ENCODE results near the gene SLC39A2. TPM values are rescaled to one million over a fixed set of nuclear protein-coding genes. Genes with fewer than 3 reads are reported as not detected.
A peak's percentile ranks its signal among the peaks of the same experiment; 100 is the strongest.
"Not testable (repeated sequence)": the region's sequence is repeated elsewhere in the genome, so short reads cannot be mapped to it uniquely, and the experiment has no call there.

The SLC39A2 gene
- total RNA-seq, 1 donor from 2014 or later, result not detected

DNA sequence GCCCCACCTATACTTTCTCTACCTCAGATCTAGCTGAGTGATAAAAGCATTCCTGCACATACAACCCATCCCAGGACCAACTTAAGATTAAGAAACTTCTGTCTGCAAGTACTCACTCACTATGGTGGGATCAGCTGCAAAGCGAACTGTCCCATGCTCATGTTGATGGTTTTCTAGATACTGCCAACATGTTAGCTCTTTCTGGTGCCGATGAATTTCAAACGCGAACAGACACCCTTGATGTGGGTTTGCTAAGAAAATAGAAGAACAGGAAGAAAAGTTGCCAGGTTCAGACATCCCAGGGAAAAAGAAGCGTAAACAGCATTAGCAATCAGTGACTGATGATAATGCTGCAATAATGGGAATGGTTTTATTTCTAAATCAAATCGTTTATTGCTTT lies 1.5 kb upstream of the SLC39A2 start:
- Mint-ChIP-seq H3K9me3 (ENCODE audit: low read depth) (no peaks in the 10 kb centered on the region), H3K4me3 (ENCODE audit: low read depth) (peak overlapping the region; percentile 35), H3K27ac (peak overlapping the region; percentile 87), H3K27me3 (peaks cover 3% of the 10 kb centered on the region), H3K4me1 (ENCODE audit: low read depth) (peaks cover 20% of the 10 kb centered on the region), H3K36me3 (ENCODE audit: insufficient read depth) (peaks cover 16% of the 10 kb centered on the region)
- TF ChIP-seq, protein P1, sequence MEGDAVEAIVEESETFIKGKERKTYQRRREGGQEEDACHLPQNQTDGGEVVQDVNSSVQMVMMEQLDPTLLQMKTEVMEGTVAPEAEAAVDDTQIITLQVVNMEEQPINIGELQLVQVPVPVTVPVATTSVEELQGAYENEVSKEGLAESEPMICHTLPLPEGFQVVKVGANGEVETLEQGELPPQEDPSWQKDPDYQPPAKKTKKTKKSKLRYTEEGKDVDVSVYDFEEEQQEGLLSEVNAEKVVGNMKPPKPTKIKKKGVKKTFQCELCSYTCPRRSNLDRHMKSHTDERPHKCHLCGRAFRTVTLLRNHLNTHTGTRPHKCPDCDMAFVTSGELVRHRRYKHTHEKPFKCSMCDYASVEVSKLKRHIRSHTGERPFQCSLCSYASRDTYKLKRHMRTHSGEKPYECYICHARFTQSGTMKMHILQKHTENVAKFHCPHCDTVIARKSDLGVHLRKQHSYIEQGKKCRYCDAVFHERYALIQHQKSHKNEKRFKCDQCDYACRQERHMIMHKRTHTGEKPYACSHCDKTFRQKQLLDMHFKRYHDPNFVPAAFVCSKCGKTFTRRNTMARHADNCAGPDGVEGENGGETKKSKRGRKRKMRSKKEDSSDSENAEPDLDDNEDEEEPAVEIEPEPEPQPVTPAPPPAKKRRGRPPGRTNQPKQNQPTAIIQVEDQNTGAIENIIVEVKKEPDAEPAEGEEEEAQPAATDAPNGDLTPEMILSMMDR (IDR thresholded peaks at IDR 0.05; ENCODE audit: unreplicated experiment), result no peak
- no peak for DNase-seq (ENCODE audit: low spot score, unreplicated experiment)

DNA sequence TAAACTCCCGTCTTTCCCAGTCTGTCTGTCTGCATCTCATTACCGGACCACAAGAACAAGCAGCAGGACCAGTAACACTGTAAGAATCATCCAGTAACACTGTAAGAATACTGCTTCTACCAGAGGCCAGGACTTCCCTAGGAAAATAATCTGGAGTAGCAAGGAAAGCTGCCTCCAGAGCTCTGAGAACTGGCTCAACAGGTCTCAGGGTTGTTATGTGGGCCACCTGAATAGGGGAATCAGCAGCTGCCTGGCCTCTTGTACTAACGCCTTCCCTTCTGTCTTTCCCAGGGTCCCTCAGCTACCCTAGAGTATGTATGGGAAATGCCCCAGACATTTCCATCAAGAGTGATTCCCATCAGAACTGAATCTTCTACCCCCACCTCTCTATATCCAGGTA lies 954 bp upstream of the SLC39A2 start:
- Mint-ChIP-seq H3K9me3 (ENCODE audit: low read depth) (no peaks in the 10 kb centered on the region), H3K4me1 (ENCODE audit: low read depth) (peaks cover 25% of the 10 kb centered on the region), H3K27ac (peak overlapping the region; percentile 87), H3K36me3 (ENCODE audit: insufficient read depth) (peaks cover 14% of the 10 kb centered on the region), H3K4me3 (ENCODE audit: low read depth) (peak overlapping the region; percentile 4), H3K27me3 (peaks cover 3% of the 10 kb centered on the region)
- TF ChIP-seq, protein P1 (IDR thresholded peaks at IDR 0.05; ENCODE audit: unreplicated experiment), result no peak
- DNase-seq (ENCODE audit: low spot score, unreplicated experiment), result no peak

DNA sequence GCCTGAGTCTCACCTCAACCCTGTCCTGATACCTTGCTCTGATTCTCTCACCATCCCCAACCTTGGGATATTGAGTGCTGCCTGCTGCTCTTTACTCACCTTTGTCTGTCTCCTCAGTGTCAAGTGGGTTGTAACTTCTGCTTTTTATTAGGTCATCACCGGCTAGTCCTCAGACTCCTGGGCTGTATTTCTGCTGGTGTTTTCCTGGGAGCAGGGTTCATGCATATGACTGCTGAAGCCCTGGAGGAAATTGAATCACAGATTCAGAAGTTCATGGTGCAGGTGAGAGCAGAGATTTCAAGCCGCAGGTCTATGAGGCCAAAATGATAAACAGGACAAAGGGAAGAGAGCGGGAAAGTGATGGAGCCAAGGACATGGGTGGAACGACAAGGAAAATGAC lies 498 bp downstream of the SLC39A2 start:
- TF ChIP-seq, protein P1 (IDR thresholded peaks at IDR 0.05; ENCODE audit: unreplicated experiment), result no peak
- H3K4me3 Mint-ChIP-seq (ENCODE audit: low read depth), result no peak overlapping the region
- no peak for DNase-seq (ENCODE audit: low spot score, unreplicated experiment)
- no peak overlapping the region for H3K27ac Mint-ChIP-seq
- H3K27me3 Mint-ChIP-seq, result peaks cover 3% of the 10 kb centered on the region
- H3K36me3 Mint-ChIP-seq (ENCODE audit: insufficient read depth), result peaks cover 11% of the 10 kb centered on the region
- peaks cover 30% of the 10 kb centered on the region for H3K4me1 Mint-ChIP-seq (ENCODE audit: low read depth)
- no peaks in the 10 kb centered on the region for H3K9me3 Mint-ChIP-seq (ENCODE audit: low read depth)

DNA sequence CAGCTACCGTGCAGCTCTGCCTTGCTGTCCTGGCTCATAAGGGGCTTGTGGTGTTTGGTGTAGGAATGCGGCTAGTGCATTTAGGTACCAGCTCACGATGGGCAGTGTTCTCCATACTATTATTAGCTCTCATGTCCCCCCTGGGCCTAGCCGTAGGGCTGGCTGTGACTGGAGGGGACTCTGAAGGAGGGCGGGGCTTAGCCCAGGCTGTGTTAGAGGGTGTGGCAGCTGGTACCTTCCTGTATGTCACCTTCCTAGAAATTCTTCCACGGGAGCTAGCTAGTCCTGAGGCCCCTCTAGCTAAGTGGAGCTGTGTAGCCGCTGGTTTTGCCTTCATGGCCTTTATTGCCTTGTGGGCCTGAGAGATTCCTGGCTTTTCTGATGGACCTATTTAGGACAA lies 2.1 kb downstream of the SLC39A2 start:
- Mint-ChIP-seq H3K4me1 (ENCODE audit: low read depth) (peaks cover 29% of the 10 kb centered on the region), H3K27ac (no peak overlapping the region), H3K36me3 (ENCODE audit: insufficient read depth) (peaks cover 3% of the 10 kb centered on the region), H3K9me3 (ENCODE audit: low read depth) (no peaks in the 10 kb centered on the region), H3K27me3 (peaks cover 3% of the 10 kb centered on the region), H3K4me3 (ENCODE audit: low read depth) (no peak overlapping the region)
- no peak for DNase-seq (ENCODE audit: low spot score, unreplicated experiment)
- TF ChIP-seq, protein P1 (IDR thresholded peaks at IDR 0.05; ENCODE audit: unreplicated experiment), result no peak

DNA sequence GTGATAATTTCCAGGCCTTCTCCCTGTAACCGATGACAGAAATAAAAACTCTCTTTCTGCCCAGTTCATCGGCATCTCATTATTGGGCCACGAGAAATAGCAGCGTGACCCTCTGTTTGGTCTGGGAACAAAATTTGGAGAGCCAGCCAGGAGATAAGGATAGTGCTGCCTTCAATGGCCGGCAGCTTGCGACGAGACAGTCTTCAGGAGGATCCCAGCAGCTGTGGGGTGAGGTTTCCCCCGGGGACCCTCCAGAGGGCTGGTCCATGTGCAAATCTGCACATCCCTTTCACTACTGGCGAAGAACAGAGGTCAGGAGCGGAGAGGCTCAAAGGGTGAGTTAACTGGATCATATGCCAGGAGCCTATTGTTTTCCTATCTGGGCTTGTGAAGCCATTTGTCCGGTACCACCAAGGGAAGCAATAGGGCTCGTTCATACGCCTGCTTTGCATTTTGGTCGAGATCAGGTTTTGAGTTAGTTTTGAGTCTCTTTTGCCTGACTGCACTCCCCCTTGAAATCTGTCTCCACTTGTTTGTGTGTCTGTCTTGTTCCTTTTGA lies 4.8 kb downstream of the SLC39A2 start:
- no peak for DNase-seq (ENCODE audit: low spot score, unreplicated experiment)
- TF ChIP-seq, protein P1 (IDR thresholded peaks at IDR 0.05; ENCODE audit: unreplicated experiment), result no peak
- H3K36me3 Mint-ChIP-seq (ENCODE audit: insufficient read depth), result no peaks in the 10 kb centered on the region
- peaks cover 3% of the 10 kb centered on the region for H3K27me3 Mint-ChIP-seq
- no peak overlapping the region for H3K27ac Mint-ChIP-seq
- no peak overlapping the region for H3K4me3 Mint-ChIP-seq (ENCODE audit: low read depth)
- no peaks in the 10 kb centered on the region for H3K9me3 Mint-ChIP-seq (ENCODE audit: low read depth)
- H3K4me1 Mint-ChIP-seq (ENCODE audit: low read depth), result peaks cover 12% of the 10 kb centered on the region

DNA sequence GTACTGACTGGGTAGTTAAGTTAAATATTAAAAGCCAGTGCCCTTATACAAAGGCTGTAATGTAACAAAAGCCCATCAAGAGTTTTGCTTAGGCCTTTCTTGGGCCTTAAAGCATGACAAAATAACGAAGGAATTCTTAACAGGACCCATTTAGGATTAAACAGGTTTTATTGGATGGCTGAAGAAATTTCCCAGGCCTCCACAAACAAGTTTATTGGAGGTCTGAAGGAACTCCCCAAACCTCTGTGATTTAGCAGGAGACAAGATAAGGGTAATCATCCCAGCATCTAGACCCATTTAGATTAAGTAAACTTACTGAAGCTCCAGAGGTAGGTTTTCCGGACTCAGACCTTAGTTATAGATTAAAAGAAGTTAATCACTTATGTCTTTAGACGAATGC lies 10.6 kb downstream of the SLC39A2 start:
- DNase-seq (ENCODE audit: low spot score, unreplicated experiment); H3K27me3 Mint-ChIP-seq; H3K4me3 Mint-ChIP-seq (ENCODE audit: low read depth); H3K4me1 Mint-ChIP-seq (ENCODE audit: low read depth); H3K9me3 Mint-ChIP-seq (ENCODE audit: low read depth); H3K36me3 Mint-ChIP-seq (ENCODE audit: insufficient read depth): not testable (repeated sequence)
- peak overlapping the region; percentile 67 for H3K27ac Mint-ChIP-seq
